HG03342 (cell line): Measurements from ENCODE around the gene SYNGR4.
A peak's percentile ranks its signal among the peaks of the same experiment; 100 is the strongest.
"Not testable (repeated sequence)": the region's sequence is repeated elsewhere in the genome, so short reads cannot be mapped to it uniquely, and the experiment has no call there.

Experiments
- ATAC-seq: cut with Tn5 transposase; IDR thresholded peaks from one replicate; pipeline ENCODE4 v1.9.1; 2021; ENCODE audit warnings: mild to moderate bottlenecking, moderate library complexity; ENCODE audit not compliant: unreplicated experiment

Gene SYNGR4

GRCh38 chr19:48370955-48371354, 6.8 kb downstream of the SYNGR4 start:
- ATAC-seq: no peak

GRCh38 chr19:48371367-48371766, 7.2 kb downstream of the SYNGR4 start:
- no peak for ATAC-seq

GRCh38 chr19:48371771-48372170, 7.6 kb downstream of the SYNGR4 start:
- ATAC-seq: not testable (repeated sequence)

GRCh38 chr19:48372904-48373303, 8.7 kb downstream of the SYNGR4 start:
- no peak for ATAC-seq

GRCh38 chr19:48373567-48373966, 9.4 kb downstream of the SYNGR4 start:
- no peak for ATAC-seq

GRCh38 chr19:48378194-48378570, 14.0 kb downstream of the SYNGR4 start:
- ATAC-seq: no peak

- ATAC-seq: no peak
These were observed 14.9 kb downstream of the SYNGR4 start for GRCh38 chr19:48379058-48379457.

GRCh38 chr19:48381178-48381950, 17.2 kb downstream of the SYNGR4 start:
- no peak for ATAC-seq

GRCh38 chr19:48382286-48382685, 18.1 kb downstream of the SYNGR4 start:
- no peak for ATAC-seq

GRCh38 chr19:48385461-48386087, 21.4 kb downstream of the SYNGR4 start:
- ATAC-seq: no peak

GRCh38 chr19:48386981-48387380, 22.8 kb downstream of the SYNGR4 start:
- no peak for ATAC-seq

GRCh38 chr19:48390188-48391099, 26.3 kb downstream of the SYNGR4 start:
- no peak for ATAC-seq

GRCh38 chr19:48391100-48392005, 27.2 kb downstream of the SYNGR4 start, which contains the start of gene KDELR1:
Gene KDELR1, minus strand, starts transcription at chr19:48391551. Its CDS starts 193 bp downstream, at chr19:48391358.
- peak; percentile 69 for ATAC-seq

- not testable (repeated sequence) for ATAC-seq
These were observed 27.8 kb downstream of the SYNGR4 start for GRCh38 chr19:48392006-48392344.

GRCh38 chr19:48392860-48393558, 28.8 kb downstream of the SYNGR4 start:
- ATAC-seq: no peak

GRCh38 chr19:48393559-48394330, 29.6 kb downstream of the SYNGR4 start, which contains the start of gene GRIN2D:
Gene GRIN2D, plus strand, starts transcription at chr19:48393668. Its CDS starts 4,725 bp downstream, at chr19:48398393.
- no peak for ATAC-seq

GRCh38 chr19:48394331-48395169, 30.4 kb downstream of the SYNGR4 start:
- ATAC-seq: no peak

- no peak for ATAC-seq
These were observed 30.9 kb downstream of the SYNGR4 start for GRCh38 chr19:48395170-48395455.
